Measurements from ENCODE around the gene CHDH. TPM values are rescaled to one million over a fixed set of nuclear protein-coding genes. Genes with fewer than 3 reads are reported as not detected.

The CHDH gene
- total RNA-seq, 1 experiment from 2014 or later, result 28.5 TPM

DNA sequence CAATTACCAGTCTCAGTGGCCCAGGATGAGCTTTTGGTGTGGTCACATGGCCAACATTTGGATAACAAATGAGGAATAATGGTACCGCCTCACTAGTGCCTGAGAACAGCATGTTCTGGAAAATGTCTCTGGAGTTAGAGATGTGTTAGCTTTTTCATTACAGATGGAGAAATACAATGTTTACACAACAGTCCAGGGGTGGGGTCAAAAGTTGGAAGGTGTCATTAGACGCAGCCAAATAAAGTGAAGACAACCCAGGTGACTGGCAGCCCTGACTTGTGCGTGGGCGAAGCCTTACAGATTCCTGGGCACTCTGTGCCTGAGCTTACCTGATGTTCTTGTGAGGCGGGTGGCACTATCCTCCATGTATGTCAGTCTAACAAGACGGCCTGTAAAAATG is 13.0 kb upstream of the CHDH start:
- H3K4me1 Mint-ChIP-seq (ENCODE audit: low read depth, unreplicated experiment), result no peaks in the 10 kb centered on the region
- TF ChIP-seq, protein P1, sequence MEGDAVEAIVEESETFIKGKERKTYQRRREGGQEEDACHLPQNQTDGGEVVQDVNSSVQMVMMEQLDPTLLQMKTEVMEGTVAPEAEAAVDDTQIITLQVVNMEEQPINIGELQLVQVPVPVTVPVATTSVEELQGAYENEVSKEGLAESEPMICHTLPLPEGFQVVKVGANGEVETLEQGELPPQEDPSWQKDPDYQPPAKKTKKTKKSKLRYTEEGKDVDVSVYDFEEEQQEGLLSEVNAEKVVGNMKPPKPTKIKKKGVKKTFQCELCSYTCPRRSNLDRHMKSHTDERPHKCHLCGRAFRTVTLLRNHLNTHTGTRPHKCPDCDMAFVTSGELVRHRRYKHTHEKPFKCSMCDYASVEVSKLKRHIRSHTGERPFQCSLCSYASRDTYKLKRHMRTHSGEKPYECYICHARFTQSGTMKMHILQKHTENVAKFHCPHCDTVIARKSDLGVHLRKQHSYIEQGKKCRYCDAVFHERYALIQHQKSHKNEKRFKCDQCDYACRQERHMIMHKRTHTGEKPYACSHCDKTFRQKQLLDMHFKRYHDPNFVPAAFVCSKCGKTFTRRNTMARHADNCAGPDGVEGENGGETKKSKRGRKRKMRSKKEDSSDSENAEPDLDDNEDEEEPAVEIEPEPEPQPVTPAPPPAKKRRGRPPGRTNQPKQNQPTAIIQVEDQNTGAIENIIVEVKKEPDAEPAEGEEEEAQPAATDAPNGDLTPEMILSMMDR (IDR thresholded peaks at IDR 0.05; ENCODE audit: unreplicated experiment), result no peak
- peak overlapping the region; percentile 28 for H3K27ac Mint-ChIP-seq (ENCODE audit: unreplicated experiment)

DNA sequence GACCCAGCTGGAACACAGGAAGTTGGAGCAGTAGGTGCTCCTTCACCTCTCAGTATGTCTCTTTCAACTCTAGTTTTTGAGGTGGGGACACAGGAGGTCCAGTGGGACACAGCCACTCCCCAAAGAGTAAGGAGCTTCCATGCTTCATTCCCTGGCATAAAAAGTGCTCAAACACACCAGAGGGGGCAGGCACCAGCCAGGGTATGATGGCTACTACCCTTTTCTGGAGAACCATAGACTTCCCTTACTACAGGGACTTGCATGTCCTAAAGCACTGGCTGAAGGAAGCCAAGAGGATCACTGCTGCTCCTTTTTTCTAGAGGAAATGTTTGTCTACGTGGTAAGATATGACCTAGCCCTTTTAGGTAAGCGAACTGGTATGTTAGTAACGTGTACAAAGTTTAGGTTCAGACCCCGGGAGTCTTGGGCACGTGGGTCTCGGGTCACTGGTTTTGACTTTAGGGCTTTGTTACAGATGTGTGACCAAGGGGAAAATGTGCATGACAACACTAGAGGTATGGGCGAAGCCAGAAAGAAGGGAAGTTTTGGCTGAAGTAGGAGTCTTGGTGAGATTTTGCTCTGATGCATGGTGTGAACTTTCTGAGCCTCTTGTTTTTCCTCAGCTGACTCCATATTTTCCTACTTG is 12.0 kb upstream of the CHDH start:
- H3K27me3 Mint-ChIP-seq (ENCODE audit: unreplicated experiment), result no peaks in the 10 kb centered on the region
- intact Hi-C loops (cut with micrococcal nuclease; ENCODE audit: unreplicated experiment), result no loop called here
- no TSS peak for BruUV-seq (replicated peaks)
- no peak overlapping the region for H3K4me3 Mint-ChIP-seq (ENCODE audit: low read depth, unreplicated experiment)
- peaks cover 7% of the 10 kb centered on the region for H3K36me3 Mint-ChIP-seq (ENCODE audit: insufficient read depth, unreplicated experiment)
- H3K9me3 Mint-ChIP-seq (ENCODE audit: low read depth, unreplicated experiment), result no peaks in the 10 kb centered on the region
- H3K27ac Mint-ChIP-seq (ENCODE audit: unreplicated experiment), result peak overlapping the region; percentile 28
- CTCF ChIA-PET, result no interaction called here
- no peaks in the 10 kb centered on the region for H3K4me1 Mint-ChIP-seq (ENCODE audit: low read depth, unreplicated experiment)
- TF ChIP-seq, protein P1 (IDR thresholded peaks at IDR 0.05; ENCODE audit: unreplicated experiment), result no peak
- DNase-seq, result no peak

More for the DNA sequence above, 13.0 kb upstream of the CHDH start:
- H3K36me3 Mint-ChIP-seq (ENCODE audit: insufficient read depth, unreplicated experiment), result peaks cover 11% of the 10 kb centered on the region
- H3K27me3 Mint-ChIP-seq (ENCODE audit: unreplicated experiment), result no peaks in the 10 kb centered on the region
- BruUV-seq (replicated peaks), result no TSS peak
- no peak overlapping the region for H3K4me3 Mint-ChIP-seq (ENCODE audit: low read depth, unreplicated experiment)
- CTCF ChIA-PET, result no interaction called here
- intact Hi-C loops (cut with micrococcal nuclease; ENCODE audit: unreplicated experiment), result no loop called here
- H3K9me3 Mint-ChIP-seq (ENCODE audit: low read depth, unreplicated experiment), result no peaks in the 10 kb centered on the region
- no peak for DNase-seq

DNA sequence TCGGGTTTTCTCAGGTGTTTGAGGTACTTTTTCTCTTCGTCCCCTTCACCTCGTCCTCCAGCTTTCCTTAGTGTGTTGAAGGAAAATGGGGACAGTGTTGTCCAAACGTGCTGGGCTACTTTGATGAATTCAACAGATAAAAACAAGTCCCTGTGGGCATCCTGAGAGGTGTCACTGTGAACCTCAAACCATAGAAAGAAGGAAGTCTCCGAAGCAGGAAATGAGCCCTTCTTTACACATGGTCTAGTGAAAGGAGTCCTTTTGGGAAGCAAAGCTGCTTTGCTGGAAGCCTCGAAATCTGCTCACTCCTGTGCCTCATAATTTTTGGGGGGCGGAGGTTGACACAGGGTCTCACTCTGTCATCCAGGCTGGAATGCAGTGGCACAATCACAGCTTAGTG is 10.7 kb upstream of the CHDH start:
- TF ChIP-seq, protein P1 (IDR thresholded peaks at IDR 0.05; ENCODE audit: unreplicated experiment), result no peak
- no peaks in the 10 kb centered on the region for H3K9me3 Mint-ChIP-seq (ENCODE audit: low read depth, unreplicated experiment)
- H3K27me3 Mint-ChIP-seq (ENCODE audit: unreplicated experiment), result no peaks in the 10 kb centered on the region
- no TSS peak for BruUV-seq (replicated peaks)
- intact Hi-C loops (cut with micrococcal nuclease; ENCODE audit: unreplicated experiment), result no loop called here
- no peak overlapping the region for H3K27ac Mint-ChIP-seq (ENCODE audit: unreplicated experiment)
- CTCF ChIA-PET, result no interaction called here
- H3K4me1 Mint-ChIP-seq (ENCODE audit: low read depth, unreplicated experiment), result no peaks in the 10 kb centered on the region
- no peak for DNase-seq
- H3K36me3 Mint-ChIP-seq (ENCODE audit: insufficient read depth, unreplicated experiment), result peaks cover 7% of the 10 kb centered on the region
- no peak overlapping the region for H3K4me3 Mint-ChIP-seq (ENCODE audit: low read depth, unreplicated experiment)

DNA sequence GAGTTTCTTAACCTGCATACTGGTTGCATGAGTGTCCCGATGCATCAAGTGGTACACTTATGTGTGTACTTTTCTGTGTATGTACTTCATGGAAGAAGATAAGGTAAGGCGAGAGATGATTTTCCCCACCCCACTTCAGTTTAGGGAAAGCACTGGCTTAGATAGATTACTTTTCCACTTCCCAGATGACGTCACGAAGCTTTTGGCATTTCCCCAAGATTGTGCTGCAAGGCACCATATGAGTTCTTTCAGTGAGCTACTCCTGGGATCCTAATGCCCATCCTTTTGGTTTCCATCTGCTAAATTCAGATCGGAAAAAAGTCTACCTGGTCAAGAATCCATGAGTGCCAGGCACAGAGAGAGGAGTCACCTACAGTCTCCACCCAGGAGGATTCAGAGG is 4.7 kb upstream of the CHDH start:
- peaks cover 6% of the 10 kb centered on the region for H3K4me1 Mint-ChIP-seq (ENCODE audit: low read depth, unreplicated experiment)
- TF ChIP-seq, protein P1 (IDR thresholded peaks at IDR 0.05; ENCODE audit: unreplicated experiment), result no peak
- CTCF ChIA-PET, result no interaction called here

More for the DNA sequence above, 4.7 kb upstream of the CHDH start:
- no peaks in the 10 kb centered on the region for H3K9me3 Mint-ChIP-seq (ENCODE audit: low read depth, unreplicated experiment)
- intact Hi-C loops (cut with micrococcal nuclease; ENCODE audit: unreplicated experiment), result no loop called here
- BruUV-seq (replicated peaks), result no TSS peak
- no peak overlapping the region for H3K27ac Mint-ChIP-seq (ENCODE audit: unreplicated experiment)
- DNase-seq, result no peak
- H3K4me3 Mint-ChIP-seq (ENCODE audit: low read depth, unreplicated experiment), result no peak overlapping the region
- no peaks in the 10 kb centered on the region for H3K27me3 Mint-ChIP-seq (ENCODE audit: unreplicated experiment)
- H3K36me3 Mint-ChIP-seq (ENCODE audit: insufficient read depth, unreplicated experiment), result peaks cover 10% of the 10 kb centered on the region

All from Calu3 (cell line).